Mononuclear cell (primary cell): ENCODE results near the gene AGTPBP1. TPM values are rescaled to one million over a fixed set of nuclear protein-coding genes. Genes with fewer than 3 reads are reported as not detected.
"Not testable (repeated sequence)": the region's sequence is repeated elsewhere in the genome, so short reads cannot be mapped to it uniquely, and the experiment has no call there.

Experiments
- H3K27me3 ChIP-seq: 2 replicates; pipeline ENCODE4 v1.6.0; 2011; ENCODE audit warnings: low read length, control low read depth; ENCODE audit not compliant: insufficient read depth
- H3K4me1 ChIP-seq: 2 replicates; pipeline ENCODE4 v1.5.1; 2011; ENCODE audit warnings: mild to moderate bottlenecking, low read length, control low read depth; ENCODE audit not compliant: insufficient read depth
- H3K4me3 ChIP-seq: 2 replicates; pipeline ENCODE4 v1.5.1; 2011; ENCODE audit warnings: mild to moderate bottlenecking, low read length, moderate library complexity
- H3K9me3 ChIP-seq: 2 replicates; pipeline ENCODE4 v1.5.1; 2011; ENCODE audit warnings: low read depth, mild to moderate bottlenecking, control low read depth, low read length
- total RNA-seq: library from RNA; depleted of rRNA; stranded (reverse); fragments of >200 nt; gene quantifications from one replicate; pipeline ENCODE4 v1.2.3, GENCODE V29; 2012

Gene AGTPBP1
- total RNA-seq = 147 TPM

GRCh38 chr9:85741875-85742596 is at the start of gene AGTPBP1:
Gene AGTPBP1, minus strand, starts transcription at chr9:85741954. Its CDS starts 29,421 bp downstream, at chr9:85712533.
- peak within 1 kb of the TSS; percentile 92 for H3K4me3 ChIP-seq
- no peaks in the 10 kb centered on the region for H3K27me3 ChIP-seq
- H3K4me1 ChIP-seq = peaks cover 47% of the 10 kb centered on the region
- H3K9me3 ChIP-seq = no peaks in the 10 kb centered on the region

GRCh38 chr9:85786116-85786515 is 44.4 kb upstream of the AGTPBP1 start:
- H3K9me3 ChIP-seq, H3K27me3 ChIP-seq, H3K4me1 ChIP-seq, H3K4me3 ChIP-seq: not testable (repeated sequence)

- H3K4me1 ChIP-seq = not testable (repeated sequence)
Measured at GRCh38 chr9:85773844-85774243, 32.1 kb upstream of the AGTPBP1 start.

GRCh38 chr9:85761802-85762201 is 20.0 kb upstream of the AGTPBP1 start:
- H3K27me3 ChIP-seq, H3K4me1 ChIP-seq, H3K4me3 ChIP-seq, H3K9me3 ChIP-seq: not testable (repeated sequence)

More at GRCh38 chr9:85773844-85774243, 32.1 kb upstream of the AGTPBP1 start:
- H3K9me3 ChIP-seq, H3K4me3 ChIP-seq, H3K27me3 ChIP-seq: not testable (repeated sequence)

- not testable (repeated sequence) for H3K27me3 ChIP-seq, H3K9me3 ChIP-seq, H3K4me3 ChIP-seq, H3K4me1 ChIP-seq
Measured at GRCh38 chr9:85757716-85758115, 16.0 kb upstream of the AGTPBP1 start.

GRCh38 chr9:85756216-85756615 is 14.5 kb upstream of the AGTPBP1 start:
- not testable (repeated sequence) for H3K4me3 ChIP-seq, H3K9me3 ChIP-seq

GRCh38 chr9:85746309-85746708 is 4.6 kb upstream of the AGTPBP1 start:
- Histone ChIP-seq H3K4me1 (peaks cover 24% of the 10 kb centered on the region), H3K27me3 (no peaks in the 10 kb centered on the region), H3K9me3 (no peaks in the 10 kb centered on the region), H3K4me3 (no peak overlapping the region)

More at GRCh38 chr9:85756216-85756615, 14.5 kb upstream of the AGTPBP1 start:
- H3K4me1 ChIP-seq, H3K27me3 ChIP-seq: not testable (repeated sequence)

- Histone ChIP-seq H3K9me3 (no peaks in the 10 kb centered on the region), H3K27me3 (no peaks in the 10 kb centered on the region), H3K4me3 (no peak overlapping the region), H3K4me1 (peaks cover 26% of the 10 kb centered on the region)
Measured at GRCh38 chr9:85745203-85745602, 3.4 kb upstream of the AGTPBP1 start.

GRCh38 chr9:85744480-85744879 is 2.7 kb upstream of the AGTPBP1 start:
- Histone ChIP-seq H3K9me3 (no peaks in the 10 kb centered on the region), H3K4me3 (no peak overlapping the region), H3K27me3 (no peaks in the 10 kb centered on the region), H3K4me1 (peaks cover 33% of the 10 kb centered on the region)

GRCh38 chr9:85743275-85744128 is 1.7 kb upstream of the AGTPBP1 start:
- no peak overlapping the region for H3K4me3 ChIP-seq
- no peaks in the 10 kb centered on the region for H3K9me3 ChIP-seq
- H3K27me3 ChIP-seq = no peaks in the 10 kb centered on the region
- peaks cover 43% of the 10 kb centered on the region for H3K4me1 ChIP-seq

GRCh38 chr9:85742597-85742936 is 813 bp upstream of the AGTPBP1 start:
- Histone ChIP-seq H3K9me3 (no peaks in the 10 kb centered on the region), H3K27me3 (no peaks in the 10 kb centered on the region), H3K4me1 (peaks cover 46% of the 10 kb centered on the region), H3K4me3 (peak overlapping the region; percentile 92)

GRCh38 chr9:85741095-85741874 is 469 bp downstream of the AGTPBP1 start:
- no peaks in the 10 kb centered on the region for H3K27me3 ChIP-seq
- H3K4me3 ChIP-seq = peak overlapping the region; percentile 92
- no peaks in the 10 kb centered on the region for H3K9me3 ChIP-seq
- H3K4me1 ChIP-seq = peaks cover 53% of the 10 kb centered on the region

- H3K4me1 ChIP-seq = peaks cover 53% of the 10 kb centered on the region
- H3K9me3 ChIP-seq = no peaks in the 10 kb centered on the region
- H3K4me3 ChIP-seq = peak overlapping the region; percentile 92
- no peaks in the 10 kb centered on the region for H3K27me3 ChIP-seq
Measured at GRCh38 chr9:85740787-85741094, 1.0 kb downstream of the AGTPBP1 start.

- Histone ChIP-seq H3K4me1 (peaks cover 55% of the 10 kb centered on the region), H3K27me3 (no peaks in the 10 kb centered on the region), H3K4me3 (no peak overlapping the region), H3K9me3 (no peaks in the 10 kb centered on the region)
Measured at GRCh38 chr9:85738509-85738908, 3.2 kb downstream of the AGTPBP1 start.

GRCh38 chr9:85737671-85738070 is 4.1 kb downstream of the AGTPBP1 start:
- Histone ChIP-seq H3K9me3 (no peaks in the 10 kb centered on the region), H3K4me3 (no peak overlapping the region), H3K4me1 (peaks cover 52% of the 10 kb centered on the region), H3K27me3 (no peaks in the 10 kb centered on the region)
